MG63 (cell line): ENCODE results near the gene AVP. TPM values are rescaled to one million over a fixed set of nuclear protein-coding genes. Genes with fewer than 3 reads are reported as not detected.
A peak's percentile ranks its signal among the peaks of the same experiment; 100 is the strongest.

ENCODE experiments used
- DNase-seq: peaks from one replicate; pipeline ENCODE4 v3.0.0-alpha.2; 2020
- H3K27me3 ChIP-seq: fragments of 250-450 bp; sonication (Bioruptor Pico); 2 replicates; pipeline ENCODE4 v1.5.1; 2020; ENCODE audit warnings: mild to moderate bottlenecking, moderate library complexity
- H3K36me3 ChIP-seq: fragments of 250-450 bp; sonication (Bioruptor Pico); 2 replicates; pipeline ENCODE4 v1.5.1; 2020; ENCODE audit warnings: mild to moderate bottlenecking, moderate library complexity
- H3K4me3 ChIP-seq: fragments of 250-450 bp; sonication (Bioruptor Pico); 2 replicates; pipeline ENCODE4 v1.5.1; 2020; ENCODE audit warnings: mild to moderate bottlenecking, moderate library complexity
- H3K9me3 ChIP-seq: fragments of 250-450 bp; sonication (Bioruptor Pico); 2 replicates; pipeline ENCODE4 v1.5.1; 2020; ENCODE audit warnings: mild to moderate bottlenecking, moderate library complexity
- total RNA-seq: library from RNA; depleted of rRNA; stranded (reverse); fragments of >200 nt; shearing (Covaris generic); gene quantifications from 2 replicates; pipeline ENCODE4 v1.2.3, GENCODE V29; 2014; ENCODE audit warnings: low replicate concordance; rRNA removed

AVP gene
- total RNA-seq, 1 experiment from 2014 or later = not detected

DNA sequence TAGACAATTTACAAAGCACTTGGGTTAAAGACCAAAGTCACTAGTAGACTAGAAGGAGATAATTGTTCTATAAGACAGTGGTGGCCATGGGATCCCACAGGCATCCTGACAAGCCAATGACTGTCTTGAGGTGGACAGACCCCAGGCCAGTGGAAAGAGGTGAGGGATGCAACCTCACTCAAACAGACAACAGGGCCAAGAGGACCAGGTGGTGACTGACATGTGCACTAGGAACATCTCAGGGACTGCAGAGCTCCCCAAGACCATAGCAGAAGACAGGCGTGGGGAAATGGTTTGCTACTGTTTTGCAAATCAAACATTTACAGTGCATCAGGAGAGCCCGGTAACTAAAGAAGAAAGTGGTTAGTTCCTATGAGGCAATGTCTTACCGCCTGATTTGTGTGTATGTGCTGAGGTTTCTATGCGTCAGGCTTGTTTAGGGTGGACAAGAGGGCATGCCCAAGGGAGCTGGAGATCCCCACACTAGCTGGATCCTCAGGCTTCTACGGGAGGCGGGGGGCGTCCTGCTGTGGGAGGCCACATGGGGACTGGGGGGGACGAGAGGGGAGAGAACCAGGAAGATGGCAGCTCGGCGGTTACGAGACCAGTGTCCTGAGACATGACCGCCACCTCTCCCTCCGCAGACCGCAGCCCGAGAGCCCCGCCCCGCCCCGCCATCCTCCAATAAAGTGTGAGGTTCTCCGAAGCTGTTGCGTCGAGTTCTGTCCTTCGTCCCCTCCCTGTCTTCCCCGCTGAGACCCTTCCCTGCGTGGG lies 39.3 kb downstream of the AVP start:
- Histone ChIP-seq H3K27me3 (no peaks in the 10 kb centered on the region), H3K36me3 (peaks cover 7% of the 10 kb centered on the region), H3K4me3 (peak overlapping the region; percentile 71), H3K9me3 (no peaks in the 10 kb centered on the region)
- peak; percentile 44 for DNase-seq

DNA sequence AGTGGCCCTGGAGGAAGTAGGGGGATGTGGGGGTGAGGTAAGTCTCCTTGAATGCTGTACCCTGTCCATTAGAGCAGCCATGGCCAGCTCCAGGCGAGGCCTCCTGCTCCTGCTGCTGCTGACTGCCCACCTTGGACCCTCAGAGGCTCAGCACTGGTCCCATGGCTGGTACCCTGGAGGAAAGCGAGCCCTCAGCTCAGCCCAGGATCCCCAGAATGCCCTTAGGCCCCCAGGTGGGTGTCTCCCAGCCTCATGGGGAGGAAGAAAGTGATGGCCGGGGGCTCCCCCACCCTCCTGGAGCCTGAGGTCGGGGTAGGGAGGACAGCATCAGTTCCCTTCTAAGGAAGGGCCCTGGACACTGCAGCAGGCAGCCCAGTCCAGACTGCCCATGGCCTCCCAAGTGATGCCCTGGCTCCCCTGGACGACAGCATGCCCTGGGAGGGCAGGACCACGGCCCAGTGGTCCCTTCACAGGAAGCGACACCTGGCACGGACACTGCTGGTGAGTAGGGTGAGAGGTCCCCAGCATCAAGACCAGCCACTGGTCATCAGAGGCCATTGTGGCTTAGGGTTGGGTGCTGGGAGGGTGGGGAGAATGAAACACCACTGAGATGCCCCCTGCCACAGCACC lies 40.1 kb downstream of the AVP start:
- Histone ChIP-seq H3K9me3 (no peaks in the 10 kb centered on the region), H3K27me3 (no peaks in the 10 kb centered on the region), H3K4me3 (no peak overlapping the region), H3K36me3 (peaks cover 7% of the 10 kb centered on the region)
- no peak for DNase-seq

DNA sequence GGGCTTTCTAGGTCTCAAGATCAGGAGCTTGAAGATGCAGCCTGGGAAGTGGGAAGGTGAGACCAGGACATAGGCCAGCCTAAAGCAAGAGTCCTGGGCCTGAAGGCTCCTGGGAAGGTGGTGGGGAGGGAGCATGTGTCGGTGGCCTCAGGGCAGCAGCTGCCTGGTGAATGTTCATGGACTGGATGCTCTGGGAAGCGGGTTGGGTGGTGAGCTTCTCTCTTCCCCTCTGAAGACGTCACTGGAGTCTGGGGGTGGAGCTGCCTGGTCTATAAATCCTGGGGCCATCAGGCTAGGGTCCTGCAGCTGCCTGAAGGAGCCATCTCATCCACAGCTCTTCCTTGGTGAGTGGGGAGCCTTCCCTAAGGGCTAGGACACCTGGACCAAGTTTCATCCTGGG lies 41.2 kb downstream of the AVP start, which contains the start of gene GNRH2:
Gene GNRH2, plus strand, starts transcription at position 301 of the 400 bp plus-strand sequence. CDS start 793 bp downstream, outside the sequence.
- Histone ChIP-seq H3K27me3 (no peaks in the 10 kb centered on the region), H3K36me3 (peaks cover 5% of the 10 kb centered on the region), H3K4me3 (no peak within 1 kb of the TSS), H3K9me3 (no peaks in the 10 kb centered on the region)
- no peak for DNase-seq

DNA sequence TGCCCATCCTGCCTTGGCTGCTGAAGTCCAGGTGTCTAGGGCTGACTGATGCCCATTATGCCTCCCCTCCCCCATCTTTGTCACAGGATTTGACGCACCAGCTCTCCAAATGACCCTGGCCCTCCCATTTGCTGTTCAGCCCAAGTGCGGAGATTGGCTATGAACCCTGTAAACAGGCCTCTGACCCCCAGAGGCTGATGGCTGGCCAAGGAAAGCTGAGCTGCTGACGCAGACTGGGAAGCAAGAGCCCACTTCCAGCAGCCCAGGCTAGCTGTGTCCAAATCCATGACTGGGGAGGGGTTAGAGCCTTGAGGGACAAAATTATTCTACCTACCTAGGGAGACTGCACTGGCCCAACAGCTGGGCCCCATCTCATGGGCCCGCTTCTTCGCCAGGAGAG lies 41.9 kb downstream of the AVP start:
- H3K9me3 ChIP-seq = no peaks in the 10 kb centered on the region
- no peak for DNase-seq

DNA sequence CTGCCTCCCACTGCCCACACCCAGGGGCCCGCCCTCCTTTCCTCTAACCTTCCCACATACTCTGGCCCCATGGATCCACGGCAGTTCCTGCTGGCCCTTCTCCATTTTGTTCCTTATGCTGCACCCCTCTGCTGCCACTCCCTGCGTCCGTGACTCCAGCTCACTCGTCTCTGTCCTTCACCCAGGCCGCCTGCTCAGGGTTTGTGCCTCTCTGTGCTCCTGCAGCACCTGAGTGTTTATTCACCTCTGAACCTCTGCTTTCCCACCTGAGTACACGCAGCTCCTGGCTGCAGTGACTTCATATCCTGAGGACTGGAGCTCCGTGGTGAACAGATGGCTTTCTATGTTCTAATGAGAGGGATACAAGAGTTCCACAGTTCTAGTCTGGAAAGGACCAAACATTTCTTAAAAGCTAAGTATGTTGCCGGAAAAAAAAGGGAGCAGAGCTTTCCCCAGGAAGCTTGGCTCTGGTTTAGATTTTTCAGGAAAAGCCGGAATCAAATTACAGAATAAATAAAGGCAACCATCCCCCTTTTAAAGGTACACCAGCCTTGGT lies 42.6 kb downstream of the AVP start:
- H3K9me3 ChIP-seq = no peaks in the 10 kb centered on the region
- no peak overlapping the region for H3K4me3 ChIP-seq
- no peak for DNase-seq
- H3K27me3 ChIP-seq = no peaks in the 10 kb centered on the region
- H3K36me3 ChIP-seq = no peaks in the 10 kb centered on the region

More for the DNA sequence above, 41.9 kb downstream of the AVP start:
- Histone ChIP-seq H3K36me3 (no peaks in the 10 kb centered on the region), H3K27me3 (no peaks in the 10 kb centered on the region), H3K4me3 (no peak overlapping the region)

DNA sequence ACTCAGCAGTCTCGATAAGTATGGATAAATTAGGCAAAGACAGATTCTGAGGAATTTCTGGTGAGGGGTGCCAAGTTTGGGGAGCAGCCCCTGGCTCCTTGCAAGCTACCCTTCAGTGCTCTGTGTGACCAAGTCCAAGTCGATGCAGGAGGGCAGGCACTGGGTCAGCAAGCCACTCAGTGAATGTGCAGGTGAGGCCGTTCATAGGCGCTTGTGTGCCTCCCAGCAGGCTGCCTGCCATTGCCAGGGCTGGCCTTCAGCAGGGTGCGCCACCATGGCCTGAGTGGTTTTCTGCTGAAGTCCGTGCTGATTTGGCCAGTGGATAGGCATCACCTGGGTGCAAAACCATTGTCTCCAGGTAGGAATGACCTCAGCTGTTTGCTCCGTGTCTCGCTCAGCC lies 44.4 kb downstream of the AVP start:
- Histone ChIP-seq H3K27me3 (no peaks in the 10 kb centered on the region), H3K4me3 (no peak overlapping the region), H3K9me3 (no peaks in the 10 kb centered on the region), H3K36me3 (no peaks in the 10 kb centered on the region; the same call in 1 of the 2 replicates)
- DNase-seq = no peak

DNA sequence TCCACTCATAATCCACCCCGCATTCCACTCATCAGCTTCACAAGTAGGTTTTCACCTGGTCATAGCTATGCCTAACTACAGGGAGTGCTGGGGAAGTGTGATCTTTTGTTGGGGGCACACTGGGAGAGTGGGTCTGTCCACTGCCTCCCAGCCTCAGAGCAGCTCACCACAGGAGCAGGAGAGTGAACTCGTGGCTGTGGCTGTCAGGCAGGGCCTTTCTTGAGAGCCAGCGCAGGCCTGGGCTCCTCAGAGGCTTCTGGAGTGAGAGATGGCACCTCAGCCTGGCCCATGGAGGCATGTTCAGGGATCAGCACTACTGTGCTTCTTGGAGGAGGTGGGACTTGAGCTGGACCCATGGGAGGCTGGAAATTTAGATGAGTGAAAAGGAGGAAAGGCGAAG lies 45.1 kb downstream of the AVP start:
- no peak for DNase-seq
- H3K9me3 ChIP-seq = no peaks in the 10 kb centered on the region
- H3K4me3 ChIP-seq = no peak overlapping the region
- H3K27me3 ChIP-seq = no peaks in the 10 kb centered on the region
- no peaks in the 10 kb centered on the region; the same call in 1 of the 2 replicates for H3K36me3 ChIP-seq

DNA sequence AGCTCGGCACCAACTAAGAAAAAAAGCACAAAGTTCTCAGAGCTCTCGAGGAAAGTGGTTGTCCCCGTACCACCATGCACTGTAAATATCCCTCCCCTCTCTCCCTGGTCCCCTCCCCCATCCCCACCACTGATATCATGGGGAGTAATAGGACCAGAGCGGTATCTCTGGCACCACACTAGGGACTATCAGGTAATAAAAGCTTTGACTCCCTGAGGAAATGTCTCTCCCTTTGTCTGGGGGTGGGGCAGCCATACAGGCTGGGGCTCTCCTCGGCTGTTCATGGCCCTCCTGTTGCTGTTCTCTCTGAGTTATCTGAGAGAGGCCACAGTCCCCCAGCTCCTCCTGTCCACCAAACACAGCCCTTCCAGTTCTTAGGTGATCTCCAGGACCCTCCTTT lies 46.1 kb downstream of the AVP start:
- no peaks in the 10 kb centered on the region for H3K27me3 ChIP-seq
- no peak overlapping the region for H3K4me3 ChIP-seq
- H3K36me3 ChIP-seq = no peaks in the 10 kb centered on the region; the same call in 1 of the 2 replicates
- H3K9me3 ChIP-seq = no peaks in the 10 kb centered on the region
- no peak for DNase-seq

DNA sequence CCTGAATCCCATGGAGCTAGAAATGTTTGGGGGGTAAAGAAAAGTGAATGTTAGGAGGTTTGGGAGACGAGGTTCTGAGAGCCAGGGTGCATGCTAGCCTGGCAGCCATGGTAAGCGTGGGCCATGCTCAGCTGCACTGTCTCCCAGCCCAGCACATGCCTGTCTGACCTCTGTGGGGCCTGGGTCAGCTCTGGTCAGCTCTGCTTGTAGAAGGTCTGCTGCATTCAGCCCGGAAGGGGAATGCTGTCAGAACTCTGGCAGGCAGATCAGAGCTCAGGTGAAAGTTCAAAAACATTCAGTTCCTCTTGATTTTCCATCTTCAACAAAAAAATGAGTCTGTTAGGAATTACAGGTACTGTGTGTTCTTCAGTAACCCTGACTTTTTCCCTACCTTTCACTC lies 46.9 kb downstream of the AVP start:
- no peak for DNase-seq
- H3K27me3 ChIP-seq = no peaks in the 10 kb centered on the region
- no peaks in the 10 kb centered on the region for H3K9me3 ChIP-seq
- no peaks in the 10 kb centered on the region; the same call in 1 of the 2 replicates for H3K36me3 ChIP-seq
- H3K4me3 ChIP-seq = no peak overlapping the region

DNA sequence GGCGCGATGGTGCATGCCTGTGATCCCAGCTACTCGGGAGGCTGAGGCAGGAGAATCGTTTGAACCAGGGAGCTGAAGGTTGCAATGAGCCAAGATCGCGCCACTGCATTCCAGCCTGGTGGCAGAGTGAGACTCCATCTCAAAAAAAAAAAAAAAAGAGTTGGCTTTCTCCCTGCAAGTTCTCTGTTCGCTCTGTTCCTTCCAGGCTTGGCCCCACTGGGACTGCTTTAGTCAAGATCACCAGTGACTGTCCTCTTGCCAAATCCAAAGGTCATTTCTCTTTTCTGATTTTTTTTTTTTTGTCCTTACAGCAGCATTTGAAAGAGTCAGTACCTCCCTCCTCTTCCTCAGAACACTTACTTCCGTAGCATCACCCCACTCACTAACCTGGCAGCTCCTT lies 51.9 kb downstream of the AVP start:
- Histone ChIP-seq H3K9me3 (no peaks in the 10 kb centered on the region), H3K36me3 (no peaks in the 10 kb centered on the region; the same call in 1 of the 2 replicates), H3K27me3 (no peaks in the 10 kb centered on the region), H3K4me3 (no peak overlapping the region)
- DNase-seq = no peak

Other genes with a start within 250 kb of the AVP start
- 4.7 and 7.9 TPM in 2 replicates for gene PCED1A, start 244.1 kb downstream of the AVP start, total RNA-seq
- 18.5 and 21.2 TPM in 2 replicates for gene VPS16, start 244.0 kb downstream of the AVP start, total RNA-seq
- 8.8 and 13.3 TPM in 2 replicates for gene PTPRA, start 211.2 kb downstream of the AVP start, total RNA-seq
- not detected in 2 replicates for gene GNRH2, start 41.1 kb downstream of the AVP start, total RNA-seq
- 44.1 and 63.8 TPM in 2 replicates for gene MRPS26, start 38.7 kb downstream of the AVP start, total RNA-seq
- gene OXT, start 13.1 kb downstream of the AVP start, total RNA-seq = not detected in 2 replicates
- gene FASTKD5, start 75.1 kb upstream of the AVP start, total RNA-seq = 6.9 and 7.9 TPM in 2 replicates
- gene UBOX5, start 75.1 kb upstream of the AVP start, total RNA-seq = 2.3 and 3.9 TPM in 2 replicates
- gene LZTS3, start 88.8 kb upstream of the AVP start, total RNA-seq = 0.03 TPM in 1 of 2 replicates, not detected in the other
- gene DDRGK1, start 120.0 kb upstream of the AVP start, total RNA-seq = 21.7 and 33.5 TPM in 2 replicates
- gene ITPA, start 124.8 kb upstream of the AVP start, total RNA-seq = 41.3 and 48.5 TPM in 2 replicates
- 0.20 TPM in 1 of 2 replicates, not detected in the other for gene SLC4A11, start 154.5 kb upstream of the AVP start, total RNA-seq